IPS-18c (cell line): ENCODE results near the gene DNM1.
"Not testable (repeated sequence)": the region's sequence is repeated elsewhere in the genome, so short reads cannot be mapped to it uniquely, and the experiment has no call there.

Experiments used
- H3K4me3 ChIP-seq: 2 replicates; pipeline ENCODE4 v1.7.0; 2013; ENCODE audit warnings: low read depth, mild to moderate bottlenecking, low read length, moderate library complexity; ENCODE audit not compliant: insufficient read depth
- H3K9me3 ChIP-seq: one replicate; pipeline ENCODE4 v1.6.1; 2013; ENCODE audit warnings: mild to moderate bottlenecking, low read length, moderate library complexity; ENCODE audit not compliant: control insufficient read depth, insufficient read depth

DNM1 gene

DNA sequence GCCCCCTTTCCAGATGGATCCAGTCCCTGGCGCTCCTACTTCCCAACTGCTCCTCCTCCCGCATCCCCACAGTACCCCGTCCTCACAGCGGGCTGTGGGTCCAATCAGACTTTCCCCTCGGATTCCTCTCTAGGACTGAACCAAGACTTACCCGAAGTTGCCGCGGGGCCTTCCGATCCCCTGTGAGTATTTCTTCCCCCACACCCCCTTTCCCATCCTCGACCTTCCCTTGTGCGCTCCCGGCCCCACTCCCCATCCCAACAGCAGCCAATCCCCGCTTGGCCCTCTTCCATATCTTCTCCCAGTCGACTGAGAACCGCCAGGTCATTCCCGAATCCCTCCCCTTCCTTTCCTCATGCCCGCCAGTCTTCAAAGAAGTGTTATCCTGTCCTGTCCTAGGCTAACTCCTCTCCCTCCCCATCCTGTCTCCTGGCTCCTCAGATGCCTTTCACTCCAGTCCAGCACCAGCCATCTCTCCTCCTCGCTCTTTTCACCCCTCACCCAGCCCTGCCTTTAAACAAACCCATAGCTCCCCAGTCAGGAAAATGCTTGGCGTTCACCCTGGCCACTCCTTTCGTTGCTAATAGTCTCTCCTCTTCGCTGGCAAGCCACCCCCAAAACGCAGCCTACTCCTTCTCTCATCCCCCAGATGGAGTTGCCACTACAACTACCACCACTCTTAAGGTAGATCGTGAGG is 73.5 kb downstream of the DNM1 start:
- Histone ChIP-seq H3K4me3 (peak overlapping the region; percentile 80), H3K9me3 (no peaks in the 10 kb centered on the region)

- H3K4me3 ChIP-seq, H3K9me3 ChIP-seq: not testable (repeated sequence)
Measured at GRCh38 chr9:128279088-128280073, 76.2 kb downstream of the DNM1 start.

- no peaks in the 10 kb centered on the region for H3K9me3 ChIP-seq
- no peak overlapping the region for H3K4me3 ChIP-seq
Measured at GRCh38 chr9:128280084-128280622, 77.0 kb downstream of the DNM1 start.

GRCh38 chr9:128282500-128282899 is 79.3 kb downstream of the DNM1 start:
- no peaks in the 10 kb centered on the region for H3K9me3 ChIP-seq
- H3K4me3 ChIP-seq = no peak overlapping the region

GRCh38 chr9:128285033-128285784 is 82.0 kb downstream of the DNM1 start:
- no peaks in the 10 kb centered on the region for H3K9me3 ChIP-seq
- H3K4me3 ChIP-seq = no peak overlapping the region

- Histone ChIP-seq H3K9me3 (no peaks in the 10 kb centered on the region), H3K4me3 (no peak overlapping the region)
Measured at GRCh38 chr9:128286440-128286839, 83.3 kb downstream of the DNM1 start.

GRCh38 chr9:128288273-128289004 is 85.3 kb downstream of the DNM1 start:
- no peak overlapping the region for H3K4me3 ChIP-seq
- no peaks in the 10 kb centered on the region for H3K9me3 ChIP-seq

DNA sequence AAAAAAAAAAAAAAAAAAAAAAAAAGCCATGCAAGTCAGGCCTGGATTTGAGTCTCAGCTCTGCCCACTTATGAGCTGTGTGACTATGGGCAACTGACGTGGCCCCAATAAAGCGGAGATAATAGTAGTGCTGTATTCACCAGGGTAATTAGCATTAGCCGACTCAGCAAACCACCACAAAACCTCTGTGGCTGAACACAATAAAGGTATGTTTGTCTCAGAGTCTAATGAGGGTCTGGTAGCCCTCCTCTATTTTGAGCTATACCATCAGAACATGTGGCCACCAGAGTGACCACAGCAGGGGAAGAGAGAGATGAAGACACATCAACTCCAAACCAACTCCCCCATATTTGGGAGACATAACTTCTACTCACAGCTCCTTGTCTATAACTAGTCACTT is 88.8 kb downstream of the DNM1 start:
- Histone ChIP-seq H3K9me3 (no peaks in the 10 kb centered on the region), H3K4me3 (no peak overlapping the region)

- H3K9me3 ChIP-seq = no peaks in the 10 kb centered on the region
- H3K4me3 ChIP-seq = no peak overlapping the region
Measured at GRCh38 chr9:128293091-128293490, 89.9 kb downstream of the DNM1 start.

DNA sequence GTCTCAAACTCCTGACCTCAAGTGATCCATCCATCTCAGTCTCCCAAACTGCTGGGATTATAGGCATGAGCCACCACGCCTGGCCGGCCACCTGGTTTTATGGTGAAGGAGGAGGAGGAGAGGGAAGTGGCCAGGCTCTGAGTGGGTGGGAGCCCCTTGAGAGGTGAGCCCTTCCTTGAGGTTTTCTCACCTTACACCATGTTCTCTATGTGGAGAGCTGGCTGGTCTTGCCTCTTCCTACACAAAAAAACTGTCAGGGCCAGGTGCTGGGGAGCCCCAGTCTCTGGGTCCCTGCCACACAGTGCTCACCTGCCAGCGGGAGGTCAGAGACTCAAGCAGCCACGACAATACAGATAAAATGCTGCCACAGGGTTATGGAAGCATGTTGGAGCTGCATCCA is 91.0 kb downstream of the DNM1 start:
- H3K9me3 ChIP-seq = no peaks in the 10 kb centered on the region
- H3K4me3 ChIP-seq = no peak overlapping the region

DNA sequence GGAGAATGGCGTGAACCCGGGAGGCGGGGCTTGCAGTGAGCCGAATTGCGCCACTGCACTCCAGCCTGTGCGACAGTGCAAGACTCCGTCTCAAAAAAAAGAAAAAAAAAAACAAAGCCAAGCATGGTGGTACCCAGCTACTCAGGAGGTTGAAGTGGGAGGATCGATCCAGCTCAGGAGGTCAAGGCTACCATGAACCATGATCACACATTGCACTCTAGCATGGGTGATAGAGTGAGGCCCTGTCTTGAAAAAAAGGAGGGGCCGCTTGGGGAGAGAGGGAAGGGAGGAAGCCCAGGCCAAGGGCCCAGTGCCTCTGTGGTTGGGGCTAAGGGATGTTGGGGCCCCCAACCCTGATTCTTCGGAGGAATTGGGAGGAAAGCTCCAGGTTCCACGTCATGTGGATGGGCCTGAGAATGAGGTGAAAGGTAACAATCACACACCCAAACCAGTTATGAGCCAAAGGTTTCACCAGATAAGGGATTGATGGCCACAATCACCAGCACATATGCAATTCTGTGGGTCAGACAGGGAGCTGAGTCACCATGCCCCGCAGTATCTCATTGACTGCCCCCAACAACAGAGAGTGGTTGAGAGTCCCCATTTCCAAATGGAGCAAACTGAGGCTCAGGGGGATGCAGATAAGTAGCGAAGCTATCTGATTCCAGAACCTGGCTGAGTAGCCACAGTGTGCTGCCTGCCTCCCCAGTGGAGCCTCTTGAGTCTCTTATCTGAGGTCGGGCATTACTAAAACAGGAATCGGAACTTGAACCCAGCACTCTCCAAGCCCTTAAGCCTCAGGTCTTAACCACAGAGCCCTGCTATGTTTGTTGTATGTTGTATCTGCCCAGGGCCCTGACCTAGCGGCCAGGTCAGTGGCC is 93.4 kb downstream of the DNM1 start:
- Histone ChIP-seq H3K9me3 (no peaks in the 10 kb centered on the region), H3K4me3 (no peak overlapping the region)

DNA sequence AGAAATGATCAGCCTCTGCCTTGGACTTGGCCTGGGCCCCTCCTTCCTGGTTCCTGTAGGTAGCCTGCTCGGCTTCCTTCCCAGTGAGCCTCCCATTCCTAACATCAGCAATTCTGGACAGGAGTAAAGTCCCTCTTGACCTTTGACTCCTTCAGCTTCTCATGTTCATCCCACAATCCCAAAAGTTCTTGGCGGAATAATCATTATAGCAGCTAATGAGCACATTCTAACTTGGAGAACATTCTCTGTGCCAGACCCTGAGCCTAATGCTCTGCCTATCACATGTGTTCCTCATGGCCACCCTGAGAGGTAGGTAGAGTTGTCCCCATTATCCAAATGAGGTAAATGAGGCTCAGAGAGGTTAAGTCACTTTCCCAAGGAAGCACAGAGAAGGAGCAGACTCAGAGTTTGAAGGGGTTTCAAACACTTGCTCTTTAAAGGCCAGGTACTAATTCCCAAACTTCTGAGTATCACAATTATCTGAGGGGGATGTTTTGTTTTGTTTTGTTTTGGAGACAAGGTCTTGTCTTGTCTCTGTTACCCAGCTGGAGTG is 94.1 kb downstream of the DNM1 start:
- Histone ChIP-seq H3K4me3 (no peak overlapping the region), H3K9me3 (no peaks in the 10 kb centered on the region)

GRCh38 chr9:128298535-128299482 is 95.6 kb downstream of the DNM1 start:
- Histone ChIP-seq H3K9me3 (no peaks in the 10 kb centered on the region), H3K4me3 (no peak overlapping the region)

- Histone ChIP-seq H3K9me3 (no peaks in the 10 kb centered on the region), H3K4me3 (no peak overlapping the region)
Measured at GRCh38 chr9:128304136-128304970, 101.2 kb downstream of the DNM1 start.
